ENCODE results near the gene DIP2C. TPM values are rescaled to one million over a fixed set of nuclear protein-coding genes. Genes with fewer than 3 reads are reported as not detected.

Gene DIP2C
- total RNA-seq, 3 donors from 2014 or later: 17.1 to 48.2 (median 20.3) TPM

- Histone ChIP-seq H3K36me3 (no peaks in the 10 kb centered on the region), H3K9me3 (no peaks in the 10 kb centered on the region), H3K4me1 (no peaks in the 10 kb centered on the region), H3K4me3 (no peak overlapping the region), H3K27me3 (no peaks in the 10 kb centered on the region), H3K27ac (no peak overlapping the region)
- TF ChIP-seq POLR2A (IDR thresholded peaks at IDR 0.05) (no peak), POLR2AphosphoS5 (IDR thresholded peaks at IDR 0.05) (no peak), CTCF (IDR thresholded peaks at IDR 0.05) (no peak)
- no peak for DNase-seq (ENCODE audit: low spot score in 2 of 2)
- intact Hi-C loops (cut with DNase I; ENCODE audit: low total_unique reads): no loop called here
These were observed 206.2 kb downstream of the DIP2C start for GRCh38 chr10:483261-483660.

- no peak overlapping the region for H3K4me3 ChIP-seq
- no peaks in the 10 kb centered on the region for H3K27me3 ChIP-seq
- intact Hi-C loops (cut with DNase I; ENCODE audit: low total_unique reads): no loop called here
- H3K4me1 ChIP-seq: no peaks in the 10 kb centered on the region
- no peak overlapping the region for H3K27ac ChIP-seq
- H3K9me3 ChIP-seq: no peaks in the 10 kb centered on the region
- TF ChIP-seq CTCF (IDR thresholded peaks at IDR 0.05) (no peak), POLR2AphosphoS5 (IDR thresholded peaks at IDR 0.05) (no peak), POLR2A (IDR thresholded peaks at IDR 0.05) (no peak)
- H3K36me3 ChIP-seq: no peaks in the 10 kb centered on the region
- no peak for DNase-seq (ENCODE audit: low spot score in 2 of 2)
These were observed 206.6 kb downstream of the DIP2C start for GRCh38 chr10:482848-483247.

- no peak overlapping the region for H3K27ac ChIP-seq
- intact Hi-C loops (cut with DNase I; ENCODE audit: low total_unique reads): no loop called here
- H3K9me3 ChIP-seq: no peaks in the 10 kb centered on the region
- H3K27me3 ChIP-seq: no peaks in the 10 kb centered on the region
- H3K4me1 ChIP-seq: no peaks in the 10 kb centered on the region
- TF ChIP-seq POLR2A (IDR thresholded peaks at IDR 0.05) (no peak), POLR2AphosphoS5 (IDR thresholded peaks at IDR 0.05) (no peak), CTCF (IDR thresholded peaks at IDR 0.05) (no peak)
- no peak overlapping the region for H3K4me3 ChIP-seq
- no peaks in the 10 kb centered on the region for H3K36me3 ChIP-seq
- DNase-seq (ENCODE audit: low spot score in 2 of 2): no peak
These were observed 207.4 kb downstream of the DIP2C start for GRCh38 chr10:482051-482501.

- H3K27ac ChIP-seq: no peak overlapping the region
These were observed 207.8 kb downstream of the DIP2C start for GRCh38 chr10:481628-482027.

More at GRCh38 chr10:481628-482027, 207.8 kb downstream of the DIP2C start:
- TF ChIP-seq POLR2AphosphoS5 (IDR thresholded peaks at IDR 0.05): no peak
- TF ChIP-seq POLR2A (IDR thresholded peaks at IDR 0.05): no peak
- no peak for TF ChIP-seq CTCF (IDR thresholded peaks at IDR 0.05)
- intact Hi-C loops (cut with DNase I; ENCODE audit: low total_unique reads): no loop called here
- no peaks in the 10 kb centered on the region for H3K36me3 ChIP-seq
- H3K4me3 ChIP-seq: no peak overlapping the region
- no peaks in the 10 kb centered on the region for H3K4me1 ChIP-seq
- H3K9me3 ChIP-seq: no peaks in the 10 kb centered on the region
- no peak for DNase-seq (ENCODE audit: low spot score in 2 of 2)
- H3K27me3 ChIP-seq: no peaks in the 10 kb centered on the region
